Gastroesophageal sphincter (tissue), 3 donors: ENCODE results near the gene TREH.

Experiments
- POLR2AphosphoS5 ChIP-seq: sonication (generic); formaldehyde crosslinking; IDR thresholded peaks from one replicate; pipeline ENCODE4 v1.6.1; 2017; ENCODE audit warnings: antibody characterized with exemption
- TF ChIP-seq, protein P1 (sequence below), 4 experiments: fragments of 200-600 bp in 2 of 4; fragments of 450-650 bp in 2 of 4; sonication (generic) in 1 of 4; IDR thresholded peaks; one replicate each; pipeline ENCODE4 v1.5.1; 2017 to 2019; ENCODE audit warnings: antibody characterized with exemption in 4 of 4, mild to moderate bottlenecking in 2 of 4, moderate library complexity in 2 of 4

DNA sequence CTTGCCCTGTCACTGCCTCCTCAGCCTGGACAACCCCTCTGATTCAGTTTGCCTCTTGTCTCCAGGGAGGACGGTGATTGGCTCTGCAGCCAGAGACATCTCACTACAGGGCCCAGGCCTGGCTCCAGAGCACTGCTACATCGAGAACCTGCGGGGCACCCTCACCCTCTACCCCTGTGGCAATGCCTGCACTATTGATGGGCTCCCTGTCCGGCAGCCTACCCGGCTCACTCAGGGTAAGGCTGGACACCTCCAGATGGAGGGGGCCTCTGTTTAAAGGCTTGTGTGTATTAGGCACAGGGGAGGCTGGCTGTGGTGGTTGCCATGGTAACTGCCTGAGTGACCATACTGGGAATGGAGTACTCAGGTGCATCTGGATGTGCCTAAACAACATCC lies 63.5 kb downstream of the TREH start:
- TF ChIP-seq, protein P1, sequence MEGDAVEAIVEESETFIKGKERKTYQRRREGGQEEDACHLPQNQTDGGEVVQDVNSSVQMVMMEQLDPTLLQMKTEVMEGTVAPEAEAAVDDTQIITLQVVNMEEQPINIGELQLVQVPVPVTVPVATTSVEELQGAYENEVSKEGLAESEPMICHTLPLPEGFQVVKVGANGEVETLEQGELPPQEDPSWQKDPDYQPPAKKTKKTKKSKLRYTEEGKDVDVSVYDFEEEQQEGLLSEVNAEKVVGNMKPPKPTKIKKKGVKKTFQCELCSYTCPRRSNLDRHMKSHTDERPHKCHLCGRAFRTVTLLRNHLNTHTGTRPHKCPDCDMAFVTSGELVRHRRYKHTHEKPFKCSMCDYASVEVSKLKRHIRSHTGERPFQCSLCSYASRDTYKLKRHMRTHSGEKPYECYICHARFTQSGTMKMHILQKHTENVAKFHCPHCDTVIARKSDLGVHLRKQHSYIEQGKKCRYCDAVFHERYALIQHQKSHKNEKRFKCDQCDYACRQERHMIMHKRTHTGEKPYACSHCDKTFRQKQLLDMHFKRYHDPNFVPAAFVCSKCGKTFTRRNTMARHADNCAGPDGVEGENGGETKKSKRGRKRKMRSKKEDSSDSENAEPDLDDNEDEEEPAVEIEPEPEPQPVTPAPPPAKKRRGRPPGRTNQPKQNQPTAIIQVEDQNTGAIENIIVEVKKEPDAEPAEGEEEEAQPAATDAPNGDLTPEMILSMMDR (IDR thresholded peaks at IDR 0.05) = no peak
- TF ChIP-seq POLR2AphosphoS5 = no peak
